ENCODE results near the gene C2CD4D. TPM values are rescaled to one million over a fixed set of nuclear protein-coding genes. Genes with fewer than 3 reads are reported as not detected.
A peak's percentile ranks its signal among the peaks of the same experiment; 100 is the strongest.

C2CD4D gene
- polyA plus RNA-seq, 3 donors from 2014 or later, result 0.22 to 0.52 (median 0.32) TPM

DNA sequence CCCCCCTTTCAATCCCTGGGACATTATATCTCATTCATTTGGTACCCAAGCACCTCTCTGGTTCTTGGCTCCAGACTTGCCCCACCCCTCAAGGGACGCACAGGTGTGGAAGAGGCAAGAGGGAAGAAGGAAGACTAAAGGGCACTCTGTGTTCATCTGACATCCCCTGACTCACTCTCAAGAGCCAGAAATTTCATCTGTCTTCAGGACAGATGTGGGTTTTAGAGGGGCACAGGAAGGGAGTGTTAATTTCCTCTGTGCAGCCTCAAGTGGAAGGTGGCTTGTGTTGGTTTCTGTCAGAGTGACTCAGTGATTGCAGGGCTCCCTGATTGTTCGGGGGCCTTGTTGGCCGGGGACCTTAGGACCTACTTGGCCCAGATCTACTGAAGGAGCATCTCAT lies 2.4 kb downstream of the C2CD4D start:
- H3K4me1 Mint-ChIP-seq, result peaks cover 37 to 39% of the 10 kb centered on the region in 2 donors
- no peaks in the 10 kb centered on the region for H3K9me3 Mint-ChIP-seq
- H3K27ac Mint-ChIP-seq, result peak overlapping the region; percentile 34 to 94 (median 86)
- peaks cover 3 to 15% (median 6%) of the 10 kb centered on the region in 3 donors for H3K27me3 Mint-ChIP-seq (ENCODE audit: low read depth in 3 of 3)
- DNase-seq, result peak in 1 of 3 donors; percentile 38
- peak overlapping the region; percentile 81 to 89 (median 84) for H3K4me3 Mint-ChIP-seq
- H3K36me3 Mint-ChIP-seq, result no peaks in the 10 kb centered on the region

DNA sequence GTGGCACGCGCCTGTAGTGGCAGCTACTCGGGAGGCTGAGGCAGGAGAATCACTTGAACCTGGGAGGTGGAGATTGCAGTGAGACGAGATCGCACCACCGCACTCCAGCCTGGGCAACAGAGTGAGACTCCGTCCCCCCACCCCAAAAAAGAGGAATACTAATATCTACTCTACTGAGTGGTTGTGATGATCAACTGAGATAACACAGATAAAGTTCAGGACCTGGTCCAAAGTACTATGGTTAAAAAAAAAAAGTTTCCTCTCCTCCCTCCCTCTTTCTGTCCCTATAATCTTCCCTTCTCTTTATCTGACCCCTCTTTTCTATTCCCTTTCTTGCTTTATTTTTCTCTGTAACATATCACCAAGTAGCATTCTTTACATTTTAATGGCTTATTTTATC lies 4.0 kb downstream of the C2CD4D start:
- DNase-seq, result no peak
- H3K9me3 Mint-ChIP-seq, result no peaks in the 10 kb centered on the region
- H3K36me3 Mint-ChIP-seq, result no peaks in the 10 kb centered on the region
- no peak overlapping the region for H3K27ac Mint-ChIP-seq
- peaks cover 41% of the 10 kb centered on the region in 2 donors for H3K4me1 Mint-ChIP-seq
- H3K27me3 Mint-ChIP-seq (ENCODE audit: low read depth in 3 of 3), result peaks cover 3 to 13% (median 6%) of the 10 kb centered on the region in 3 donors
- no peak overlapping the region for H3K4me3 Mint-ChIP-seq

DNA sequence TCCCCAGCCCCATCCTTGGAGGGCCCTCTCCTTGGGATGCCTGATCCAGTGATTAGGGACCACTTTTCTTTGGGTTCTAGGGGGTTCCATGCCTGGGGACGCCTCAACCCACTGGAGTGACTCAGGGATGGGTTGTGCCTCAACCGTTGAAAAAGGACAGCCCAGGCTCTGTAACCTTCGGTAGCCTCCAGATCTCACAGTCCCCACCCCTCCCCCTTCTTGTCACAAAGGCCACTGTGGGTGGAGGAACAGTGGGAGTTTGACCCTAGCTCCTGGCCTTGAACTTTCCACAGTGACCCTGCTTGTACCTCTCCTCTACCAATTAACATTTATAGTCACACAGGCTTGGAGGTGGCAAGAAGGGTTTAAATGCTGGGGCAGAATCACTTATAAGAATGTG lies 5.4 kb downstream of the C2CD4D start:
- H3K4me1 Mint-ChIP-seq, result peaks cover 41 to 44% of the 10 kb centered on the region in 2 donors
- H3K27me3 Mint-ChIP-seq (ENCODE audit: low read depth in 3 of 3), result peaks cover 3 to 15% (median 3%) of the 10 kb centered on the region in 3 donors
- H3K4me3 Mint-ChIP-seq, result no peak overlapping the region
- no peak overlapping the region for H3K27ac Mint-ChIP-seq
- no peaks in the 10 kb centered on the region for H3K9me3 Mint-ChIP-seq
- no peaks in the 10 kb centered on the region for H3K36me3 Mint-ChIP-seq
- no peak for DNase-seq

DNA sequence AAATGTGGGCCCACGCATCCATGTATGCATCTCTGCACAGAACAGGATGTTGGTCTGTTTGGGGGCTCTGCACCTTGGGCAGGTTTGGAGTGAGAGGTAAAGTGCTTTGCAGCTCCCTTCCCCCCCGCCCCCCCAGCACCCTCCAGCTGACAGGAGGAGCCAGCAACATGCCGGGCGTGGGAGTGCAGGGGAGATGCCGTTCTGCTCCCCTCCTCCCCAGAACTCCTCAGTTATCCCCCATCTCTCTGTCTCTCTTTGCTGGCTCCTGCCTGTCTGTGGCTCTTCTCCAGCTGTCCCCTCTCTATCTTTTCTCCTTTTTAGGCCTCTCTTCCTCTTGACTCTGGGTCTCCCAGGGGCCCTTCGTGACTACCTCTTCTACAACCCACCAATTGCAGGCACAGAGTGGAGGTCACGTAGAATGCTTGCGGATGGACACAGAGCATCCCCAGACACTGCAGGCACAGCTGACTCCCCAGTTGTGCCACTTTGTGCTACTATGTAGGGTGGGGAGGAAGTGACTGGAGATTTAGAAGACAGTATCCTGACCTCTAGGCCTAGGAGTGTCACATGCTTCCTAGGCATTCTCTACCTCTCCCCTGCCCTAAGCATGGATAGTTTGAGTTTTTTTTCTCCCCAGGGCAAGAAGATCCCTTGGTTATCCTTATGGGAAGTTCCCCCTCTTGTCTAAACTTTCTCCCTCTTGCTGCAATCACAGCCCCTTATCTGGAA lies 6.3 kb downstream of the C2CD4D start:
- peak overlapping the region in 1 of 6 donors; percentile 31 for H3K27ac Mint-ChIP-seq
- H3K4me1 Mint-ChIP-seq, result peaks cover 46 to 47% of the 10 kb centered on the region in 2 donors
- H3K27me3 Mint-ChIP-seq (ENCODE audit: low read depth in 3 of 3), result peaks cover 3 to 13% (median 3%) of the 10 kb centered on the region in 3 donors
- H3K36me3 Mint-ChIP-seq, result no peaks in the 10 kb centered on the region
- no peak for DNase-seq
- no peak overlapping the region for H3K4me3 Mint-ChIP-seq
- H3K9me3 Mint-ChIP-seq, result peaks cover 0 to 2% (median 0%) of the 10 kb centered on the region in 6 donors

GRCh38 chr1:151832318-151832980 lies 7.2 kb downstream of the C2CD4D start:
- no peaks in the 10 kb centered on the region for H3K36me3 Mint-ChIP-seq

DNA sequence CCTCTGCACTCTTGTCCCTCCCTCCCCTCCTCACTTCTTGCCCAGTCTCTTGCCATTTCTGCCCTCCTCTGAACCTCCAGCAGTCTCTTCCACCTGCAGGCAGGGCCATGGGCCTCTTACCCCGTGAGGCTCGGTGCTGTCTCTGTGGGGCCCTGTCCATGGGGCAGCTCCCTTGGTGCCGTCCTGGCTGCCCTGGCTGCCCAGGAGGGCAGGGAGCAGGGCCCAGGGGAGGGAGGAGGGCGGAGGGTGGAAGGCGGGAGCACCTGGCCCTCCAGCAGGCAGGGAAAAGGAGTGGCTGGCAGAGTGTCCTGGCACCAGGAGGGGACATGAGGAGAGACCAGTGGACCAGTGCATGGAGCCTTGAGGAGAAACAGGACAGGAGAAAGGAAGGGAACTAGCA lies 8.0 kb downstream of the C2CD4D start, which contains the start of gene RORC:
Gene RORC (minus strand): TSS at position 198 of the 400 bp plus-strand sequence. CDS start 38 bp downstream, at position 160.
- Mint-ChIP-seq H3K4me1 (peaks cover 40 to 42% of the 10 kb centered on the region in 2 donors), H3K36me3 (no peaks in the 10 kb centered on the region), H3K27ac (no peak within 1 kb of the TSS), H3K9me3 (peaks cover 0 to 2% (median 0%) of the 10 kb centered on the region in 6 donors), H3K4me3 (no peak within 1 kb of the TSS), H3K27me3 (ENCODE audit: low read depth in 3 of 3) (peaks cover 2 to 13% (median 3%) of the 10 kb centered on the region in 3 donors)
- DNase-seq, result no peak

More at GRCh38 chr1:151832318-151832980, 7.2 kb downstream of the C2CD4D start:
- H3K27ac Mint-ChIP-seq, result no peak overlapping the region
- no peak overlapping the region for H3K4me3 Mint-ChIP-seq
- peaks cover 0 to 2% (median 0%) of the 10 kb centered on the region in 6 donors for H3K9me3 Mint-ChIP-seq
- peaks cover 48 to 50% of the 10 kb centered on the region in 2 donors for H3K4me1 Mint-ChIP-seq
- H3K27me3 Mint-ChIP-seq (ENCODE audit: low read depth in 3 of 3), result peaks cover 3 to 14% (median 3%) of the 10 kb centered on the region in 3 donors
- no peak for DNase-seq

GRCh38 chr1:151831256-151831591 lies 8.4 kb downstream of the C2CD4D start:
- H3K36me3 Mint-ChIP-seq, result no peaks in the 10 kb centered on the region
- peaks cover 0 to 12% (median 5%) of the 10 kb centered on the region in 3 donors for H3K27me3 Mint-ChIP-seq (ENCODE audit: low read depth in 3 of 3)
- H3K4me3 Mint-ChIP-seq, result no peak overlapping the region
- H3K9me3 Mint-ChIP-seq, result peaks cover 0 to 2% (median 0%) of the 10 kb centered on the region in 6 donors
- H3K4me1 Mint-ChIP-seq, result peaks cover 40 to 42% of the 10 kb centered on the region in 2 donors
- no peak for DNase-seq
- H3K27ac Mint-ChIP-seq, result no peak overlapping the region

- peaks cover 41 to 45% of the 10 kb centered on the region in 2 donors for H3K4me1 Mint-ChIP-seq
- H3K9me3 Mint-ChIP-seq, result peaks cover 0 to 2% (median 0%) of the 10 kb centered on the region in 6 donors
- DNase-seq, result no peak
- H3K27me3 Mint-ChIP-seq (ENCODE audit: low read depth in 3 of 3), result peaks cover 0 to 14% (median 5%) of the 10 kb centered on the region in 3 donors
- peak overlapping the region in 3 of 5 donors; percentile 49 to 83 (median 73) for H3K4me3 Mint-ChIP-seq
- peak overlapping the region in 2 of 6 donors; percentile 11 to 77 for H3K27ac Mint-ChIP-seq
- no peaks in the 10 kb centered on the region for H3K36me3 Mint-ChIP-seq
These were observed 9.6 kb downstream of the C2CD4D start for GRCh38 chr1:151830055-151830454.

DNA sequence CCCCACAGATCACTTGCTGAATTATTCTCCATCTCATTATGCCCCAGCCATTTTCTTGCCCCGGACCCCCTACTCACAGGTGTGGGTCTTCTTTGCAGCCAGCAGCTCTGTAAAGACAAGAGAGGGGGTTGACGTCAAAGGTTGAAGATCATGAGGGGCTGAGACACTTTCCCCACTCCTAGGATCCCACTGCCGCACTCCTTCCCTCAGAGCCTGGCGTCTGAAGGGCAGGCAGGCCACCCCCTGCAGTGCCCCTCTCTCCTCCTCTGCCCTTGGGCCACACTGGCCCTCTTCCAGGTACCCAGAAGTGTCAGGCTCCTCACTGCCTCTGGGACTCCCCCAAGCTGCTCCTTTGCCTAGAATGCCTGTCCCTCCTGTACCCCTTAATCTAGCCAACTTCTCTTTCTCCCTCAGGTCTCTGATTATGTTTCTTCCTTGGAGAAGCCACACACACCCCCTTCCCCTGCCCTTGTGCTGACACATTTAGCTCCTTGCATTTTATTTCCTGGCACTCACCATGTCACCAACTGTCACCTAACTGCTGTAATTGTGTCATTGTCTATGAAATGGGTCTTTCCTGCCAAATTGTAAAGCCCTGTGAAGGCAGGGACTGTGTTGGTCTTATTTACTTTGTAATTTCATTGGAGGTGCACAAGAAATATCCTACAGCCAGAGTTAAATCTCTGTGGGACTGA lies 10.1 kb downstream of the C2CD4D start:
- no peaks in the 10 kb centered on the region for H3K36me3 Mint-ChIP-seq
- peaks cover 0 to 14% (median 5%) of the 10 kb centered on the region in 3 donors for H3K27me3 Mint-ChIP-seq (ENCODE audit: low read depth in 3 of 3)
- peaks cover 41 to 45% of the 10 kb centered on the region in 2 donors for H3K4me1 Mint-ChIP-seq
- H3K27ac Mint-ChIP-seq, result peak overlapping the region in 3 of 6 donors; percentile 11 to 77 (median 13)
- no peak for DNase-seq
- peak overlapping the region; percentile 49 to 83 (median 65) for H3K4me3 Mint-ChIP-seq
- H3K9me3 Mint-ChIP-seq, result peaks cover 0 to 2% (median 0%) of the 10 kb centered on the region in 6 donors

- Mint-ChIP-seq H3K4me1 (peaks cover 41 to 43% of the 10 kb centered on the region in 2 donors), H3K27ac (peak overlapping the region in 3 of 6 donors; percentile 1 to 28 (median 11)), H3K9me3 (peaks cover 0 to 2% (median 0%) of the 10 kb centered on the region in 6 donors), H3K4me3 (peak overlapping the region; percentile 33 to 83 (median 65)), H3K27me3 (ENCODE audit: low read depth in 3 of 3) (peaks cover 0 to 14% (median 6%) of the 10 kb centered on the region in 3 donors), H3K36me3 (no peaks in the 10 kb centered on the region)
- DNase-seq, result no peak
These were observed 10.7 kb downstream of the C2CD4D start for GRCh38 chr1:151828921-151829320.

DNA sequence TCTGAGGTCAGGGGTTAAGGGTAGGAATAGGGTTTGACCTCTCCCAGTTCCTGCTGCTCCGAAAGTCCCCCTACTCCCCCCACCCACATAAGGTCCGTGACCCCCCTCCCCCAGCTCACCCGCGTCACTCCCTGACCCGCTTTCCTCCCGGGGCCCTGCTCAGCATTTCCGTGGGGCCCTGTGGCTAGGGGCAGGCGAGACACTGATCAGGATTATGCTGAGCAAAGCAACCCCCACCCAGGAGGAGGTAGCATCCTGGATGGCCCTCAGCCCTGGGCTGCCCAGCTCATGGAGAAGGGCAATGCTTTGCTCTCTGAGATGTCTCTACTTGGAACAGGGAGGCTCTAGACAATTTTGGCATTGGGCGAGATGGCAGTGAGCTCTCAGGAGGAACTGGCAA lies 11.8 kb downstream of the C2CD4D start:
- H3K9me3 Mint-ChIP-seq, result peaks cover 0 to 2% (median 0%) of the 10 kb centered on the region in 6 donors
- H3K27ac Mint-ChIP-seq, result peak overlapping the region in 2 of 6 donors; percentile 19 to 22
- peak overlapping the region; percentile 33 to 83 (median 58) for H3K4me3 Mint-ChIP-seq
- H3K4me1 Mint-ChIP-seq, result peaks cover 41 to 42% of the 10 kb centered on the region in 2 donors
- H3K36me3 Mint-ChIP-seq, result no peaks in the 10 kb centered on the region
- peaks cover 0 to 17% (median 7%) of the 10 kb centered on the region in 3 donors for H3K27me3 Mint-ChIP-seq (ENCODE audit: low read depth in 3 of 3)
- no peak for DNase-seq

DNA sequence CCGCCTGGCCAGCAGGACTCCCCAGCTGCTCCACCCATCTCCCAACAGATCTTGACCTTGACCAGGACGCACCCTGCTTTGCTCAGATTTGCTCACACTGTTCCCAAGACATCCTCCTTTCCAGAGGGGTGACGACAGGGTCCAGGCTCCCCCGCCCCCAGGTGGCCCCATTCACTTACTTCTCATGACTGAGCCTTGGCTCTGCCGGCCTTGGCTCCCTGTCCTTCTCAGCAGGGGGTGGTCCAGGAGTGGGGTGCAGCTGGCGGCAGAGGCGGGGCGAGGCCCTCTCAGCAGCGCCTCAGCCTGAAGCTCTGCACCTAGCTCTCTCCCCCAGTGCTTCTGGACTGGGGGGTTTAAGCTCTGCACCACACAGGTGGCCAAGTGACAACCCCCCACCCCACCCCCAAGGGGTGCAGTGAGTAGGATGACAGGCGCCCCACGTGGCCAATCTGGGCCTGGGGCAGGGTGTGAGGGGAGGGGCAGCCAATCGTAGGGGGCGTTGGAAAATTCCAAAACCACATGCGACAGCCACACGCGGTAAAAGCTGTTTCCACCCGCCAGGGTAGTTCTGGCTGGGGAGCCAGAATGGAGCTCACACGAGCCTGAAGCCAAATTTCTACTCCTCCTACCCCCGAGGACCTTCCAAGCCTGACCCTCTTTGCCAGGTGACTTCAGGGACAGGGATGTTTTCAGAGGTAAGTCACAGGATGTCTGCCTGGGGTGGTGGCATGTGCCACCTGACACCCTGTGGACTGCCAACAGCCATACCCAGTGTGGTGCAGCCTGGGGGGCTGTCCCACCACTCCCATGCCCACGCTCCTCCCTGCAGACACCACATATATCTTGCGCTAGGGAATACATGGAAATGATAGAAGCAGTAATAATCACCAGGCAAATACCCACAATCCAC lies 13.6 kb downstream of the C2CD4D start:
- H3K4me1 Mint-ChIP-seq, result peaks cover 48 to 49% of the 10 kb centered on the region in 2 donors
- no peak for DNase-seq
- H3K27me3 Mint-ChIP-seq (ENCODE audit: low read depth in 3 of 3), result peaks cover 2 to 19% (median 7%) of the 10 kb centered on the region in 3 donors
- H3K27ac Mint-ChIP-seq, result peak overlapping the region in 2 of 6 donors; percentile 9 to 67
- H3K36me3 Mint-ChIP-seq, result no peaks in the 10 kb centered on the region
- peak overlapping the region in 2 of 5 donors; percentile 26 to 34 for H3K4me3 Mint-ChIP-seq
- H3K9me3 Mint-ChIP-seq, result peaks cover 0 to 2% (median 0%) of the 10 kb centered on the region in 6 donors

Measured in immature natural killer cell (primary cell).